SU-DHL-6 (cell line): ENCODE measurements around the gene TICRR.

ENCODE experiments used
- H2AFZ ChIP-seq: fragments of 200-600 bp; sonication (generic); 2 replicates; pipeline ENCODE4 v1.6.1; 2014; ENCODE audit warnings: low read depth, mild to moderate bottlenecking, moderate library complexity, mixed read lengths, antibody characterized with exemption, low read length; ENCODE audit not compliant: severe bottlenecking
- H3F3A ChIP-seq: fragments of 200-600 bp; shearing (Covaris generic); 2 replicates; pipeline ENCODE4 v1.6.0; 2016; ENCODE audit warnings: antibody characterized with exemption, mild to moderate bottlenecking; ENCODE audit not compliant: insufficient read depth
- H3K27ac ChIP-seq: fragments of 200-600 bp; sonication (generic); 2 replicates; pipeline ENCODE4 v1.5.1; 2016; ENCODE audit warnings: low read depth, mild to moderate bottlenecking, low read length, moderate library complexity, mixed read lengths
- H3K27me3 ChIP-seq: fragments of 200-600 bp; sonication (generic), shearing (Covaris generic); 2 replicates; pipeline ENCODE4 v1.6.0; 2014; ENCODE audit warnings: mild to moderate bottlenecking, low read length
- H3K36me3 ChIP-seq: fragments of 200-600 bp; sonication (generic); 2 replicates; pipeline ENCODE4 v1.6.1; 2014; ENCODE audit warnings: mild to moderate bottlenecking, low read length, mixed read lengths
- H3K4me2 ChIP-seq: fragments of 300-600, 200-600 bp; shearing (Covaris generic), sonication (generic); 2 replicates; pipeline ENCODE4 v1.6.0; 2014; ENCODE audit warnings: low read length, low read depth, mild to moderate bottlenecking; ENCODE audit not compliant: poor library complexity, severe bottlenecking
- H3K4me3 ChIP-seq: fragments of 200-600 bp; sonication (generic); 2 replicates; pipeline ENCODE4 v1.5.1; 2014; ENCODE audit warnings: antibody characterized with exemption, low read length, mild to moderate bottlenecking, mixed read lengths; ENCODE audit not compliant: insufficient read depth, poor library complexity, severe bottlenecking
- H3K79me2 ChIP-seq: fragments of 200-600 bp; sonication (generic); 2 replicates; pipeline ENCODE4 v1.6.1; 2014; ENCODE audit warnings: mild to moderate bottlenecking, low read length, moderate library complexity; ENCODE audit not compliant: insufficient read depth
- H3K9ac ChIP-seq: fragments of 200-600 bp; sonication (generic); 2 replicates; pipeline ENCODE4 v1.7.0; 2014; ENCODE audit warnings: mild to moderate bottlenecking, low read length
- H3K9me2 ChIP-seq: fragments of 200-600 bp; sonication (generic); replicated peaks from 2 replicates; pipeline ENCODE4 v1.6.1; 2014; ENCODE audit warnings: low read length; ENCODE audit not compliant: insufficient read depth
- H3K9me3 ChIP-seq: fragments of 200-600 bp; sonication (generic); 2 replicates; pipeline ENCODE4 v1.6.1; 2014; ENCODE audit warnings: low read length, mixed read lengths; ENCODE audit not compliant: insufficient read depth
- H4K20me1 ChIP-seq: fragments of 200-600 bp; sonication (generic); 2 replicates; pipeline ENCODE4 v1.6.1; 2014; ENCODE audit warnings: low read depth, mild to moderate bottlenecking, antibody characterized with exemption, low read length, moderate library complexity, mixed read lengths
- EZH2phosphoT487 ChIP-seq: fragments of 200-600 bp; sonication (generic), shearing (Covaris generic); conservative IDR thresholded peaks from 2 replicates; pipeline ENCODE4 v1.6.1; 2018; ENCODE audit warnings: mild to moderate bottlenecking, antibody characterized with exemption, low read length, moderate library complexity, mixed read lengths
- TF ChIP-seq, protein P1 (sequence below): fragments of 200-600 bp; sonication (generic); IDR thresholded peaks from one replicate; pipeline ENCODE4 v1.5.1; 2017; ENCODE audit warnings: antibody characterized with exemption, mild to moderate bottlenecking, low read length, moderate library complexity; ENCODE audit not compliant: insufficient read depth, poor library complexity, severe bottlenecking

Gene TICRR

DNA sequence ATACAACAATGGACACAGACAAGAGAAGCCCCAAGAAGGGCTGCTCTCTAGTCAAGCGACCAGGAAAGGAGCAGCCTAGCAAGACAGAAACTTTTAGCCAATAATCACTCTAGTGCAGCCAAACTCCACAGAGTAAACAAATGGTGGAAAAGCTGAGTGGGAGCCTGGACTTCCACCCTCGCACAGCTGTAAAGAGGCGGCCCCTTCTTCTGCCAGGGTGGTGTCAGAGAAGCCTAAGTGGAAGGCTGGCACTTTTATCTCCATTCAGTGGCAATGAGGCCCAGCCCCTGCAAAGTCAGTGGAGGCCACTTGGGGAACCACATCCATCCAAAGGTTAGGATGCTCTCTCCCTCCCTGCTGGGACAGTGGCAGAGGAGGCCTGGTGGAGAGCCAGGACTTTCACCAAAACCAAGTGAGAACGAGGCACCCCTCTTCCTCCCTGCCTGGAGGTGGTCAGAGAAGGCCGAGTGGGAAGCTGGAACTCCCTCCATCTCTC, 15.5 kb upstream of the TICRR start:
- H4K20me1 ChIP-seq = no peaks in the 10 kb centered on the region
- no peak overlapping the region for H3K27ac ChIP-seq
- H3F3A ChIP-seq = no peaks in the 10 kb centered on the region
- H3K9me2 ChIP-seq = no peaks in the 10 kb centered on the region
- H3K9ac ChIP-seq = no peak overlapping the region
- H3K27me3 ChIP-seq = no peaks in the 10 kb centered on the region
- H3K79me2 ChIP-seq = no peaks in the 10 kb centered on the region
- H2AFZ ChIP-seq = no peak overlapping the region
- H3K9me3 ChIP-seq = no peaks in the 10 kb centered on the region
- no peaks in the 10 kb centered on the region for H3K36me3 ChIP-seq
- TF ChIP-seq, protein P1, sequence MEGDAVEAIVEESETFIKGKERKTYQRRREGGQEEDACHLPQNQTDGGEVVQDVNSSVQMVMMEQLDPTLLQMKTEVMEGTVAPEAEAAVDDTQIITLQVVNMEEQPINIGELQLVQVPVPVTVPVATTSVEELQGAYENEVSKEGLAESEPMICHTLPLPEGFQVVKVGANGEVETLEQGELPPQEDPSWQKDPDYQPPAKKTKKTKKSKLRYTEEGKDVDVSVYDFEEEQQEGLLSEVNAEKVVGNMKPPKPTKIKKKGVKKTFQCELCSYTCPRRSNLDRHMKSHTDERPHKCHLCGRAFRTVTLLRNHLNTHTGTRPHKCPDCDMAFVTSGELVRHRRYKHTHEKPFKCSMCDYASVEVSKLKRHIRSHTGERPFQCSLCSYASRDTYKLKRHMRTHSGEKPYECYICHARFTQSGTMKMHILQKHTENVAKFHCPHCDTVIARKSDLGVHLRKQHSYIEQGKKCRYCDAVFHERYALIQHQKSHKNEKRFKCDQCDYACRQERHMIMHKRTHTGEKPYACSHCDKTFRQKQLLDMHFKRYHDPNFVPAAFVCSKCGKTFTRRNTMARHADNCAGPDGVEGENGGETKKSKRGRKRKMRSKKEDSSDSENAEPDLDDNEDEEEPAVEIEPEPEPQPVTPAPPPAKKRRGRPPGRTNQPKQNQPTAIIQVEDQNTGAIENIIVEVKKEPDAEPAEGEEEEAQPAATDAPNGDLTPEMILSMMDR = no peak
- TF ChIP-seq EZH2phosphoT487 = no peak
- H3K4me3 ChIP-seq = no peak overlapping the region
- no peak overlapping the region for H3K4me2 ChIP-seq

DNA sequence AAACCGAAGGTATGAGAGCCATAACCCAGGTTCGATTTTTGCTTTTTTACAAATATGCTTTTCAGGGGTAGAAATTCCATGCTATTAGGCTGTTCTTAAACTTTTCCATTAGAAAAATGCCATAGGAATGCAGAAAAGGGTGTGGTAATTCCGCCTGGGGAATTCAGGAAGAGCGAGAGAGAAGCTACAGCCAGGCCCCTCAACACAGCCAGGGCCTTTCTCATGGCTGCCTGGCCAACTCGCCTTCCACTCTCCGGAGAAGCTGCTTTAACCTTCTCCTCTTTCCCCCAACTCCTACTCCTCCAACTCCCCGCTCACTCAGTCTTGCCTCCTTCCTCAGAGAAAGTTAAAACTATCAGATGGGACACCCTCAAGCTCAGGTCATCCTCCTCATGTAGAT, 9.1 kb upstream of the TICRR start:
- no peaks in the 10 kb centered on the region for H3K9me2 ChIP-seq
- H4K20me1 ChIP-seq = no peaks in the 10 kb centered on the region
- no peaks in the 10 kb centered on the region for H3K36me3 ChIP-seq
- no peaks in the 10 kb centered on the region for H3F3A ChIP-seq
- no peak overlapping the region for H2AFZ ChIP-seq
- H3K9me3 ChIP-seq = no peaks in the 10 kb centered on the region
- H3K27me3 ChIP-seq = no peaks in the 10 kb centered on the region
- H3K27ac ChIP-seq = no peak overlapping the region
- no peak overlapping the region for H3K9ac ChIP-seq
- no peaks in the 10 kb centered on the region for H3K79me2 ChIP-seq
- H3K4me2 ChIP-seq = no peak overlapping the region
- TF ChIP-seq, protein P1 = no peak
- TF ChIP-seq EZH2phosphoT487 = no peak
- H3K4me3 ChIP-seq = no peak overlapping the region

DNA sequence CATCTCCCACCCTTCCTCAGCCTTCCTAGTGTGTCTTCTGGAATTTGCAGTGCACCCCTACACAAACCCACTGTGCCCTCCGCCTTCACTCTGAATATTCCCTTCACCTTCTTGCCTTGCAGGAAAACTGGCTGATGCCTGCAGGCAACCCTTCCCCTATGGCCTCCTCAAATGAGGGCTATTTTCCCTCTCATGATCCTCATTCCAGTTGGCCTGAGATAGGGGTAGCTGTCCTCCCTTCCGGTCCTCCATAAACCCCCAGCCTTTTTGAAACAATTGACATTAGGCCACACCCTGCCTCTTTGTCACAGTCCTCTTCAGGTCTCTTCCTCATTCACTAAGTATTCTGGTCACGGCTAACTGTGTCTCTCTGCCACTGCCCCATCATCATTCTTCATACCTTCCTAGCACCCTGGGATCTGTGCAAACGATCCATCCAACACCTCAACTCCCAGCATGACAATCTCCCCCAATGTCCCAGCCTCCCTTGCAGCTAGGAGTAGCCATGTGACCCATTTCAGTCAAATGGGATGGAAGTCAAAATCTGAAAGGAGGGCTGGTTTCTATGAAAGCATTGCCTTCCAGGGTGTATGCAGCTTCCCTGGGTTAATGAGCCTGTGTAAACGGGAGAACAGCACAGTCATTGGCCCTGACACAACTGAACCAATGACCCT, 8.5 kb upstream of the TICRR start:
- Histone ChIP-seq H3F3A (no peaks in the 10 kb centered on the region), H3K27ac (no peak overlapping the region), H3K79me2 (no peaks in the 10 kb centered on the region), H4K20me1 (no peaks in the 10 kb centered on the region), H3K9me2 (no peaks in the 10 kb centered on the region), H3K4me2 (no peak overlapping the region), H3K36me3 (no peaks in the 10 kb centered on the region), H2AFZ (no peak overlapping the region), H3K9me3 (no peaks in the 10 kb centered on the region), H3K4me3 (no peak overlapping the region), H3K9ac (no peak overlapping the region), H3K27me3 (no peaks in the 10 kb centered on the region)
- TF ChIP-seq, protein P1 = no peak
- no peak for TF ChIP-seq EZH2phosphoT487
